Measurements from ENCODE around the gene TCOF1. TPM values are rescaled to one million over a fixed set of nuclear protein-coding genes. Genes with fewer than 3 reads are reported as not detected.

The TCOF1 gene
- total RNA-seq, 1 donor from 2014 or later = 47.5 TPM

DNA sequence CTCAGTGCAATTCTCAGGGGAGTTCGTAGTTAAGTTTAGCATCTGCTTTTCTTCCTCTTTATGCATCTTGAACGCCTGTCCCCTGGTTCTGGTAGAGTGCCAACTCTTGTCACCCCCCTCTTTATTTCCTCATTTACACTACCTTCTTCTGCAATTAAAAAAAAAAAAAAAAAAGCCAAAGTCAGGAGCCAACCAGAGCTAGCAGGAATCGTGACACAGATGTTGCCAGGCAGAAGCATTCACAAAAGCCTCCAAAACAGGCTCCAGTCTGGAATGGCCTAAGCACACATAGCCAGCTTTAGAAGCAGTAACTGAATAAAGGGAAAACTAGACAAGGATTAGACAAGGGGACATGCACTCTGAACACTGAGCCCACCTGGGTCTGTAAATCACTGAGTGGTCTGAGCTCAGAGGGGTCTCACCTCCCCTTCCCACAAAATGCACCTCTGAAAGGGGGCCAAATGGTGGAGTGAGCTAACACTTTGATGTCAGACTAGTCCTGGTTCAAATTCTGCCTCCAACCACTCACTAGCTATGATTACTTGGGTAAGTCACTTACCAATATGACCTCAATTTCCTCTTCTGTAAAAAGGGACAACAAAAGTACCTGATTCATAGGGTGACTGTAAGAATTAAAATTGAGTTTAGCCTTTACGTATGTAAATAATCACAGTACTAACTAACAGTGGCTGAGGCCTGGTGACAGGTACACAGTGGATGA lies 53.2 kb downstream of the TCOF1 start:
- Mint-ChIP-seq H3K4me3 (ENCODE audit: unreplicated experiment) (no peak overlapping the region), H3K4me1 (ENCODE audit: low read depth, unreplicated experiment) (peaks cover 4% of the 10 kb centered on the region), H3K27ac (ENCODE audit: unreplicated experiment) (no peak overlapping the region), H3K36me3 (ENCODE audit: low read depth, unreplicated experiment) (no peaks in the 10 kb centered on the region), H3K27me3 (ENCODE audit: low read depth, unreplicated experiment) (no peaks in the 10 kb centered on the region), H3K9me3 (ENCODE audit: unreplicated experiment) (no peaks in the 10 kb centered on the region)
- no peak overlapping the region for H3K9ac ChIP-seq (ENCODE audit: low read length)
- no peaks in the 10 kb centered on the region for H3K9me3 ChIP-seq (ENCODE audit: insufficient read depth, low read depth, low read length)
- no peak for TF ChIP-seq EZH2 (IDR thresholded peaks at IDR 0.05; ENCODE audit: insufficient read depth, low read length)
- TF ChIP-seq, protein P1, sequence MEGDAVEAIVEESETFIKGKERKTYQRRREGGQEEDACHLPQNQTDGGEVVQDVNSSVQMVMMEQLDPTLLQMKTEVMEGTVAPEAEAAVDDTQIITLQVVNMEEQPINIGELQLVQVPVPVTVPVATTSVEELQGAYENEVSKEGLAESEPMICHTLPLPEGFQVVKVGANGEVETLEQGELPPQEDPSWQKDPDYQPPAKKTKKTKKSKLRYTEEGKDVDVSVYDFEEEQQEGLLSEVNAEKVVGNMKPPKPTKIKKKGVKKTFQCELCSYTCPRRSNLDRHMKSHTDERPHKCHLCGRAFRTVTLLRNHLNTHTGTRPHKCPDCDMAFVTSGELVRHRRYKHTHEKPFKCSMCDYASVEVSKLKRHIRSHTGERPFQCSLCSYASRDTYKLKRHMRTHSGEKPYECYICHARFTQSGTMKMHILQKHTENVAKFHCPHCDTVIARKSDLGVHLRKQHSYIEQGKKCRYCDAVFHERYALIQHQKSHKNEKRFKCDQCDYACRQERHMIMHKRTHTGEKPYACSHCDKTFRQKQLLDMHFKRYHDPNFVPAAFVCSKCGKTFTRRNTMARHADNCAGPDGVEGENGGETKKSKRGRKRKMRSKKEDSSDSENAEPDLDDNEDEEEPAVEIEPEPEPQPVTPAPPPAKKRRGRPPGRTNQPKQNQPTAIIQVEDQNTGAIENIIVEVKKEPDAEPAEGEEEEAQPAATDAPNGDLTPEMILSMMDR (IDR thresholded peaks at IDR 0.05; ENCODE audit: insufficient read depth, low read depth, low read length) = no peak
- no peak overlapping the region for H3K4me3 ChIP-seq (ENCODE audit: insufficient read depth, low read depth, low read length)
- FAIRE-seq (no peak), DNase-seq (ENCODE audit: low read depth) (peak; percentile 48)
- H3K27me3 ChIP-seq (ENCODE audit: insufficient read depth, low read length) = no peaks in the 10 kb centered on the region
- no peaks in the 10 kb centered on the region for H4K20me1 ChIP-seq (ENCODE audit: insufficient read depth, low read length)
- H3K4me1 ChIP-seq (ENCODE audit: insufficient read depth, low read length) = no peaks in the 10 kb centered on the region
- H3K27ac ChIP-seq (ENCODE audit: low read depth, low read length) = no peak overlapping the region
- H3K36me3 ChIP-seq (ENCODE audit: insufficient read depth, low read length) = no peaks in the 10 kb centered on the region
- no peaks in the 10 kb centered on the region for H3K79me2 ChIP-seq (ENCODE audit: insufficient read depth, low read length)
- H3K4me2 ChIP-seq (ENCODE audit: low read length) = no peak overlapping the region
- H2AFZ ChIP-seq (ENCODE audit: low read depth, low read length) = no peak overlapping the region

DNA sequence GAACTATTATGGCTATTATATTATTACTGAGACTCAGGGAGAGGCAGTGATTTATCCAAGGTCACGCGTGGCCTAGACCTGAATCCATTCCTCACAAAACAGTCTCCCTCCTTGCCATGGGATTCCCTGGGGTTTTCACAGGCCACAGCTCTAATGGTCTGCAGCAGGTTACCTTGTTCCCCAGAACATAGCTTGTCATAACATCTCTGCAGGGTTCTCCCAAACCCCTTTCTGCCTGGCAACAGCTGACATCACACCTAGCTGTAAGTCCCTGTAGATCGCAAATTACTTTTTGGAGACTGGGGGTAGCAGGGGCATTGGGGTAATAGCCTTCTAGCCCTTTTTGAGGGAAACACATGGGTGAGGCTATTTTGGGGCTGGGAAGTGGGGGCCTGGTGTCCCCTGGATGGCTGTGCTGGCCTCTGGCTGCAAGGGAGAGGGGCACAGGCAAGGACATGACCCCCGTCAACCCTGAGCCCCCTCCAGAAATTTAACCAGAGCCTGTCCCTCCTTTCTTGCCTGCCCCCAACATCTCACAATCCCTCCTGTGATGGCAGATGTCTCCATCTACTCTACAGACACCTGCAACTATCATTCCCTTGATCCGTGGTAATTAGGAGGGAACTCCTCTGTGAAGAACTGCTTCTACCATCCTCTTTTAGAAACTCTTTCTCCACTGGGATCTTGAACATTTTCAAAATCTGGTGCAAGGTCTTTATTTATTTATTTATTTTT lies 53.9 kb downstream of the TCOF1 start:
- no peak overlapping the region for H3K27ac Mint-ChIP-seq (ENCODE audit: unreplicated experiment)
- H3K79me2 ChIP-seq (ENCODE audit: insufficient read depth, low read length) = no peaks in the 10 kb centered on the region
- H3K4me2 ChIP-seq (ENCODE audit: low read length) = no peak overlapping the region
- no peaks in the 10 kb centered on the region for H3K27me3 Mint-ChIP-seq (ENCODE audit: low read depth, unreplicated experiment)
- H3K27me3 ChIP-seq (ENCODE audit: insufficient read depth, low read length) = no peaks in the 10 kb centered on the region
- H3K9me3 Mint-ChIP-seq (ENCODE audit: unreplicated experiment) = no peaks in the 10 kb centered on the region
- no peak overlapping the region for H3K4me3 Mint-ChIP-seq (ENCODE audit: unreplicated experiment)
- no peak overlapping the region for H2AFZ ChIP-seq (ENCODE audit: low read depth, low read length)
- TF ChIP-seq, protein P1 (IDR thresholded peaks at IDR 0.05; ENCODE audit: insufficient read depth, low read depth, low read length) = no peak
- TF ChIP-seq EZH2 (IDR thresholded peaks at IDR 0.05; ENCODE audit: insufficient read depth, low read length) = no peak
- no peaks in the 10 kb centered on the region for H3K9me3 ChIP-seq (ENCODE audit: insufficient read depth, low read depth, low read length)
- H3K9ac ChIP-seq (ENCODE audit: low read length) = no peak overlapping the region
- no peak overlapping the region for H3K4me3 ChIP-seq (ENCODE audit: insufficient read depth, low read depth, low read length)
- H3K4me1 ChIP-seq (ENCODE audit: insufficient read depth, low read length) = no peaks in the 10 kb centered on the region
- no peaks in the 10 kb centered on the region for H3K36me3 ChIP-seq (ENCODE audit: insufficient read depth, low read length)
- H3K27ac ChIP-seq (ENCODE audit: low read depth, low read length) = no peak overlapping the region
- no peak for DNase-seq (ENCODE audit: low read depth)
- H4K20me1 ChIP-seq (ENCODE audit: insufficient read depth, low read length) = no peaks in the 10 kb centered on the region
- H3K36me3 Mint-ChIP-seq (ENCODE audit: low read depth, unreplicated experiment) = no peaks in the 10 kb centered on the region
- no peak for FAIRE-seq
- peaks cover 4% of the 10 kb centered on the region for H3K4me1 Mint-ChIP-seq (ENCODE audit: low read depth, unreplicated experiment)
